ENCODE data around the gene CCNH.

GRCh38 chr5:87410931-87411330, 1.8 kb downstream of the CCNH start:
- TF ChIP-seq NR2C2 (CRISPR knock-in tag; IDR thresholded peaks at IDR 0.05) = no peak
- TF ChIP-seq NR2C2 (tag; IDR thresholded peaks at IDR 0.05) = no peak
- no peak for TF ChIP-seq CTCF (IDR thresholded peaks at IDR 0.05 in 2 of 3, conservative IDR thresholded peaks at IDR 0.05 in 1 of 3; ENCODE audit: insufficient read depth in 2 of 3, low read depth in 1 of 3, low read length in 3 of 3)
- no peak for TF ChIP-seq ELF4 (CRISPR knock-in tag; IDR thresholded peaks at IDR 0.05)
- TF ChIP-seq FOXA1 (IDR thresholded peaks at IDR 0.05; ENCODE audit: borderline replicate concordance) = no peak
- TF ChIP-seq NR0B1 (IDR thresholded peaks at IDR 0.05; ENCODE audit: partially characterized antibody) = no peak
- no peak for TF ChIP-seq ZNF780A (CRISPR knock-in tag; IDR thresholded peaks at IDR 0.05)
- no peak for TF ChIP-seq ZNF589 (CRISPR knock-in tag; IDR thresholded peaks at IDR 0.05; ENCODE audit: low read depth)

All from K562 (cell line).